ENCODE results near the gene DNAH1.

Gene DNAH1

DNA sequence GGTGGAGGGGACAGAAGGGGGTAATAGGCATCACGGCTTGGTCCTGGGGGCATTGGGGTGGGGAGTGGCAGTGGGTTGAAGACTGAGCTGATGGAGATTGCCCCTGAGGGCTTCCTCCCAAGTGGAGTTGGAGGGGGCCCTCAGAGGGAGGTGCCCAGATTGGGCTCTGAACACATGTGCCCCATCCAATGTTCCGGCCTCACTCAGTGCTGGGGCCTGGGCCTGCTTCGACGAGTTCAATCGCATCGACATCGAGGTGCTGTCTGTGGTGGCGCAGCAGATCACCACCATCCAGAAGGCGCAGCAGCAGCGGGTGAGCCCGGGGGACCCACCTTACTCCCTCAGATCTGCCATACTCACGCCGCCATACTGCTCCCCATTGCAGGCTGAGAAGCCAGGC lies 45.3 kb downstream of the DNAH1 start:
- no peak for DNase-seq

DNA sequence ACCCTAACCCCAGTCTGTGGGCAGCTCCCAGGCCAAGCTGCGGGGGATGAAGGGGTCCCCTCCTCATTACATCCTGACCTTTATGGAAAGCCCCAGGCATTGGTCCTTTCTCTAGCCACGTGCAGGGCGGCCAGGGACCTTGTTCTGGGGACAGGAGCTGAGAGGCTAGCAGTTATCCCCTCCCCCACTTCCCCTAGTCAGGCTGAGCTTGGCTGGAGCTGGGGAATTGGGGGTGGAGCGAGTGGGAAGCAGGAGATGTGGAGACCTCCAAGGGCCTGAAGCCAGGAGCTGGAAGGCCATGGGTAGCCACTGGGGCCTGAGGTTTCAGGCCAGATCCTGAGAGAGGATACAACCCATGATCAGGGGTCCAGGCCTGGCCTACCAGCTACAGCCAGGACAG lies 45.8 kb downstream of the DNAH1 start:
- DNase-seq, result no peak

DNA sequence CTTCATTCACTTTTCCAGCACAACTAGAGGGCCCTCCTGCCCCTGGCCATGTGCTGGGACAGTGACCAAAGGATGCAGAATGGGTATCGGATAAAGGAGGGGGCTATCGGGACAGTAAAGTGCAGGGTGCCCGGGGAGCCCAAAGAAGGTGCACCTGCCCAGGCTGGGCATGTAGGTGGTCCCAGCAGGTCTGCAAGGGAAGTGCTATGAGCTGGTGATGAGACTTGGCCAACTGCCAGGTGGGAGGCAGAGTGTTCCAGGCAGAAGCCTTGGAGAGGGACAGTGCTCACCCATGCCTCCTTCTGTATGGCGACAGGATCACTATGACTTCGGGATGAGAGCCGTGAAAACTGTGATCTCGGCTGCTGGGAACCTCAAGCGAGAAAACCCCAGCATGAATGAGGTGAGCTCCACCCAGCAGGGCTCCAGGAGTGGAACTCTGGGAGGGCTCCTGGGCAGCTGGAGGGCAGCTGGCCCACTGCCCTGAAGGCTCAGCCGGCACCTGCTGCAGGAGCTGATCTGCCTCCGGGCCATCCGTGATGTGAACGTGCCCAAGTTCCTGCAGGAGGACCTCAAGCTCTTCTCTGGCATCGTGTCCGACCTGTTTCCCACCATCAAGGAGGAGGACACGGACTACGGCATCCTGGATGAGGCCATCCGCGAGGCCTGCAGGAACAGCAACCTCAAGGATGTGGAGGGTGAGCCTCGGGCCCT lies 48.4 kb downstream of the DNAH1 start:
- DNase-seq, result no peak

DNA sequence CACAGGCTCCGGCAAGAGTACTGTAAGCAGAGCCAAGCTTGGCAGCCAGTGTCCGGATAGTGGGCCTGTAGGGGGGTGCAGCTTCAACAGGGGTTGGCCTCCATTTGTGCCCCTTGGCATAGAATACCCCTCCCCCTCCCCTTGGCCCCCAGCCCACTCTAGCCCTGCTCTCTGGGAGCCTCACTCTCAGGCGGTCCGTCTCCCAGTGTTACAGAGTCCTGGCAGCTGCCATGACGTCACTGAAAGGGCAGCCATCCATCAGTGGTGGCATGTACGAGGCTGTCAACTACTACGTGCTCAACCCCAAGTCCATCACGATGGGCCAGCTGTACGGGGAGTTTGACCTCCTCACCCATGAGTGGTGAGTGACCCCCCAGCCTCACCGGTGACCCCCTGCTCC lies 50.4 kb downstream of the DNAH1 start:
- DNase-seq, result no peak

DNA sequence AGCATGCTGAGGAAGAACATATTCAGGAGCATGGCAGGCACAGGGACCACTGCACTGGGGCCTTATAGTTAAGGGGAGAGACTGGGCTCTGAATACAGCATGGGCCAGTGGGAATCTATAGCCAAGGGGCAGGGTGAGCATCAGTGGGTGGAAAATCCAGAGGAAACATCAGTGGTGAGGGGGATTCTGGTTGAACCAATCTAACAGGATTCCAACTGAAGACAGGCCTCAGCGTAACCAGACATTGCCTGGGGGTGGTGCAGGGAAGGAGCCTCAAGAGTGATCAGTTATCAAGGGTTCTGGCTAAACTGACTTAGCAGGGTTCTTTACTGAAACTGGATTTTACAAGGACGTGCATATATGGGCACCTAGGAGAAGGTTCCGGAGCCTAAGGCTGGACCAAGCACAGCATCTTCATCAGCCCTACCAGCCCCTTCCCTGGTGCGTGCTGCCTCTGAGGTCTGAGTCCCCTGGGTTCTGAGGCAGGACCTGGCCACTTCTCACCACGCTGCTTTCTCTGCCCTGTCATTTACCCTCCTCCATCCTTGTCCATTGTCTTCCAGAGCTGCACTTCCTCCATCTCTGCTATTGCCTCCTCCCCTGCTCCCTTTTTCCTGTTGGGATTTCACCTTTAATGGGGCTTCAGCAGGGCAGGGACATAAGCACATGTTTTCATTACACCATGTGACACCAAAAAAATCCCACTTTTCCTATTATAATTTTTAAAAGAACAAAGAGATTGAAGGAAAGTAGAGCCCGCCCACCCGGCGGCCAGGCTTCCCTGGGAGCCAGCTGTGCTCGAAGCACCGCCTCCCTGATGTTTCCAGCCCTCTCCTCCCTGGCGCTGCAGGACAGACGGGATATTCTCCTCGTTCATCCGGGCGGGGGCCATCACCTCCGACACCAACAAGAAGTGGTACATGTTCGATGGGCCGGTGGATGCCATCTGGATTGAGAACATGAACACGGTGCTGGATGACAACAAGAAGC lies 52.1 kb downstream of the DNAH1 start:
- DNase-seq, result no peak

DNA sequence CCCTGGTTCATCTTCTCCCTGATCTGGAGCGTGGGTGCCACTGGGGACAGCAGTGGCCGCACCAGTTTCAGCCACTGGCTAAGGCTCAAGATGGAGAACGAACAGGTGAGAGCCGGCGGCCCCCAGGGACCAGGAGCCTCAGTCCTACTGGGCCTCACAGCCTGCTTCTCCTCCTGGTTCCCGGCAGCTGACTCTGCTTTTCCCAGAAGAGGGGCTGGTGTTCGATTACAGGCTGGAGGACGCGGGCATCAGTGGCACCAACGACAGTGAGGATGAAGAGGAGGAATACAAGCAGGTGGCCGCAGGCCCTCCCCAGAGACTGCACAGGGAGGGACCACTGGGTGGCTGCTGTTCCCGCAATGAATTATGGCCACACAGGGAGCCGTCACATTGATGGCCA lies 54.4 kb downstream of the DNAH1 start:
- DNase-seq, result no peak

DNA sequence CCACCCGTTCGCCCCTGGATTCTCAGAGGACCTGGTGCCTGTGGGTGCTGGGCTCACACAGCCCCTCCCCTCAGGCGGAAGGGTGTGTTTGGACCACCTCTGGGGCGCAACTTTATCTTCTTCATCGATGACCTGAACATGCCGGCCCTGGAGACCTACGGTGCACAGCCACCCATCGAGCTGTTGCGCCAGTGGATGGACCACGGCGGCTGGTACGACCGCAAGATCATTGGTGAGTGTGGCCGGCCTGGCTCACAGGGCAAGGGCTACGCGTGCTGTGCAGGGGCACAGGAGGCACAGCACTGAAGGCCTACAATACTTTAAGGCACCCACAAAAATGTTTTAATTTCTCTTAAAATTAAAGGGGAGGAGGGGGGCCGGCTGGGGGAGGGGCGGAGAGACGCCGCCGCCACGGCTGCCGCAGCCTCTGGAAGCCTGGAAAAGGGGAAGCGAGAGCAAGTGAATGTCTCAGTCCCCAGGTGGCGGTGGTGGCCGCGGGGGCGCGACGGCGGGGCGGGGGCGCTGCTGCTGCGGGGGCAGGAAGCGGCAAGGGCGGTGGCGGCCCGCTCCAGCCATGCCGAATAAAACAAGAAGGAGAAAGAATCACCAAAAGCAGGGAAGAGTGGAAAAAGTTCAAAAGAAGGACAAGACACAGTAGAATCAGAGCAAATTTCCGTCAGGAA lies 56.8 kb downstream of the DNAH1 start:
- peak; percentile 14 to 44 for DNase-seq

DNA sequence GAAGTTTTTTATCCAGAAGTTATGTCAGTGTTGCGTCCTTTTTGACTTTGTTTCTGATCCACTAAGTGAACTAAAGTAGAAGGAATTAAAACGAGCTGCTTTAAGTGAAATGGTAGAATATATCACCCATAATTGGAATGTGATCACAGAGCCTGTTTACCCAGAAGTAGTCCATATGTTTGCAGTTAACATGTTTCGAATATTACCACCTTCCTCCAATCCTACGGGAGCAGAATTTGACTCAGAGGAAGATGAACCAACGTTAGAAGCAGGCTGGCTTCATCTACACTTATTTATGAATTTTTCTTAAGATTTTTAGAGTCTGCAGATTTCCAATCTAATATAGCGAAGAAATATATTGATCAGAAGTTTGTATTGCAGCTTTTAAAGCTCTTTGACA lies 57.6 kb downstream of the DNAH1 start:
- DNase-seq, result no peak

DNA sequence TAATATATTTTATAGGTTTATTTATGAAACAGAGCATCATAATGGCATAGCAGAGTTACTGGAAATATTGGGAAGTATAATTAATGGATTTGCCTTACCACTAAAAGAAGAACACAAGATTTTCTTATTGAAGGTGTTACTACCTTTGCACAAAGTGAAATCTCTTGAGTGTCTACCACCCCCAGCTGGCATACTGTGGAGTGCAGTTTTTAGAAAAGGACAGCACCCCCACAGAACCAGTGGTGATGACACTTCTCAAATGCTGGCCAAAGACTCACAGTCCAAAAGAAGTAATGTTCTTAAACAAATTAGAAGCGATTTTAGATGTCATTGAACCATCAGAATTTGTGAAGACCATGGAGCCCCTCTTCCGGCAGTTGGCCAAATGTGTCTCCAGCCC lies 58.1 kb downstream of the DNAH1 start:
- DNase-seq, result no peak

DNA sequence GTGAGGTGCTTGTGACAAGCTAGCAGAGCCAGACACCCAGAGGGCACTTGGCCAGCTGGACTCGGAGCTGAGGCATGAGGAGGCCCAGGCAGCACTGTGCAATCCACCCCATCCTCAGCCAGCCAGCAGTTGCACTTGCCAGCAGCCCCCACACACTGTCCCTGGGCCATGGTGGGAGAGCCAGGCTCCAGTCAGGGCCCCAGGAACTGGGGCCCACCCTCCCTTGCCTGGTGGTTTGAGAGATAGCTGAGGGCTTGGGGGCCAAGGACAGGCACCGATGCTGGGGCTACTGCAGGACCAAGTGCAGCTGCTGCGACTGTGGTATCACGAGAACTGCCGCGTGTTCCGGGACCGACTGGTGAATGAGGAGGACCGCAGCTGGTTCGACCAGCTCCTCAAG lies 63.5 kb downstream of the DNAH1 start:
- no peak for DNase-seq

DNA sequence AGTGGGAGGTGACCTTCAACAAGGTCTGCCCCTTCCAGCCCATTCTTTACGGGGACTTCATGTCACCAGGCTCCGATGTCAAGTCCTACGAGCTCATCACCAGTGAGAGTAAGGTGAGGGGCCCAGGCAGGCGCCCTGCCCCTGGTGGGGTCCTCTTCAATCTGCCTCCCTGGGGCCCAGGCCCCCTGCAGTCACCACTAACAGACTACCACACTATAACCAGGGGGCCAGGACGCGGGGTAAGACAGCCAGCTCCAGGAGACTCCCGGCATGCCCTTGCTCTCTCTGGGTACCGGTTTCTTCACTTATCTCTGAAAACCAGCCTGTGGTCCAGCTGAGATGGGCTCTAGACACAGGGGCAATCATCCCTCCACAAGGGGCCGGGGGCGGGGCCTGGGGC lies 63.9 kb downstream of the DNAH1 start:
- DNase-seq, result no peak

DNA sequence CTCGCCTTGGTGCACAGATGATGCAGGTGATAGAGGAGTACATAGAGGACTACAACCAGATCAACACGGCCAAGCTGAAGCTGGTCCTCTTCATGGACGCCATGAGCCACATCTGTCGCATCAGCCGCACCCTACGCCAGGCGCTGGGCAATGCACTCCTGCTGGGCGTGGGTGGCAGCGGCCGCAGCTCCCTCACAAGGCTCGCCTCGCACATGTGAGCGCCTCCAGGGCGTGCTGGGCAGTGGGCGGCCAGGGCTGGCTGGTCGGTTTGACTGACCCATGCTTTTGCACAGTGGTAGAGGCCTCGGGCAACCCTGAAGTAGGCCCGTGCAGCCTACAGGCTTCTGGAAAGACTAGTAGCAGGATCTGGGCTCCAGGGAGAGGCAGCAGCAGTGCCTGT lies 65.5 kb downstream of the DNAH1 start:
- DNase-seq, result no peak

DNA sequence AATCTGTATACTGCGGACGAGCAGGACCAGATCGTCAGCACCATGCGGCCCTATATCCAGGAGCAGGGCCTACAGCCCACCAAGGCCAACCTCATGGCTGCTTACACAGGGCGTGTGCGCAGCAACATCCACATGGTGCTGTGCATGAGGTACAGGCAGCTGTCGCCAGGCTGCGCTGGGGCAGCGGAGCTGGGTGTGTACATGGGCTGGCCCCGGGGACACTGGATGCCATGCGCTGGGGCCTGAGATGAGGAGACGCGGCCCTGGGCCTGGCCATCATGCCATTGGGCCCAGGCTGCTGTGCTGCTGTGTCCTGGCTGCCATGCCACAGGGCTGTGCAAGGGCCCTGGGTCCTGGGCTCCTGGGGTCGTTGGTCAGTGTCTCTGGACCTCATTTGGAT lies 67.3 kb downstream of the DNAH1 start:
- no peak for DNase-seq

DNA sequence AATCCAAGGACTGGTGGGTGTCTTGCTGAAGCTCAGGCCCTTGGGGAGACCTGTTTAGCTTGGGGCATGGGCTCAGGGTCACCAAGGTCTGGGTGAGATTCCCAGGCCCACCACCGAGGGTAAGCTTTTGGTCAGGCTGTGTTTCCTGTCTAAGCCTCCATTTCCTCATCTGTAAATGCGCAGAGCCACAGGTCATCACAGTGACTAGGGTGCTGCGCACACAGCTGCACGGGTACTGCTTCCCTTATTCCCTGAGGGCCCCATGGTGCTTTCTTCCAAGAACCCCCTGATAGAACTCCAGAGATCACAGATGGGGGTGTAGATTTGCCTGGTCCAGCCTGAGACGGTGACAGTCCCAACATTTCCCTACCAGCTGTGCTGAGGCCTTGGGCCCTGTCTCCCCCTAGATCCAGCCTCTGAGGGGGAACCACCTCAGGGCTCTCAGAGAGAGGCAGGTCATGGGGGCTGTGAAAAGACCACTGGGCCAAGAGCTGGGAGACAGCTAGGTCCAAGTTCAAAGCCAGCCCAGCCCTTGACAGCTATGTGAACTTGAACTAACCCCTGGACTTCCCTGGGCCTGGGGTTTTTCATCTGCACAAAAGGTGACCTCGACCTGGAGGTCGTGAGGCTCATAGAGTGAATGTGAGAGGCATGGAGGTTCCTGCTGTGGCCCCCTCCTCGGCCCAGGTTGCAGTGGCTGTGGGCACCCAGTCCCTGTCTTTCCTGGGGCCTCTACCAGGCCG lies 68.1 kb downstream of the DNAH1 start:
- no peak for DNase-seq

DNA sequence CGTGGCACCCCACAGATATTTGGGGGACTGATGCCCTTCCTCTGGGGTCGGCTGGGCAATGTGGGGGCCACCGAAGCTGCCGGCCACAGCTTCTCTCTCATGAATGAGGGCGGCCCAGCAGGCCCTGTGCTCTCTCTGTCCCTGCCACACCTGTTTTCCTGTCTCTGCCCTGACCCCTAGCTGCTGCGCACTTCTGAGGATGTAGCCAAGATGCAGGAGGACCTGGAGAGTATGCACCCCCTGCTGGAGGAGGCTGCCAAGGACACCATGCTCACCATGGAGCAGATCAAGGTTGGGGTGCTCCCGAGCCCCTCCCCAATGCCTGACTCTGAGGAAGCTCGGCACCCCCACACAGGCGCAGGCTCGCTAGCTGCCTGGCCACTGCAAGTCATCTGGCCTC lies 69.0 kb downstream of the DNAH1 start:
- DNase-seq, result peak in 1 of 2 donors; percentile 10

DNA sequence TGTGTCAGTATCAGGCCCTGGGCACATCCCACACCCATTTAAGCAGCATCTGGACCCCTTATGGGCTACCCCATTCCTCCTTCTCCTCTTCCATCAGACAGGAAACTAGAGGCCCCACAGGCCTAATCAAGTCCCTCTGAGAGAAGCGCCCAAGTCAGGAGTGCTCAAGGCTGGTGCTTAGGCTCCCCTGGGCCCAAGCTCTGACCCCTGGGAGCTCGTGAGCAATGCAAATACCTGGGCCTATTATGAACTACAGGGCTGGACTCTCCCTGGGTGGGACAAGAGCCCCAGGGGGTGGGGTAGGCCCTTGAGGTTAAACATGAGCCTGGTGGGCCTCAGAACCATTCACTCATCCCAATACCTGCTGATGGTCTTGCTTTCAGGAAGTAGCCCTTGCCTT lies 71.4 kb downstream of the DNAH1 start:
- DNase-seq, result no peak

DNA sequence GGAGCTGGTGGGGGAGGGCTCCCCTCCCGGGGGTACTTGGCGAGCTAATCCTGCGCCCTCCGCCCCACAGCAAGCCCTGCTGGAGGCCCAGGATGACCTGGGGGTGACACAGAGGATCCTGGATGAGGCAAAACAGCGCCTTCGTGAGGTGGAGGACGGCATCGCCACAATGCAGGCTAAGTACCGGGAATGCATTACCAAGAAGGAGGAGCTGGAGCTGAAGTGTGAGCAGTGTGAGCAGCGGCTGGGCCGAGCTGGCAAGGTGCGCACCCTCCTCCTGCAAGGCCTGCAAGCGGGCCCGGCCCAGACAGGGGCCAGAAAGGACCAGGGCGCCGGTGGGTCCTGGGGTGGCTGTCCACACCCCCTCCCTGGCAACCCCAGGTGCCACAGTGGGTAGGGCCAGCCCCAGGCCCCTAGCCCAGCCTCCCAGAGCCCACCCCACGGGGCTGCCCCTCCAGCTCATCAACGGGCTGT lies 72.3 kb downstream of the DNAH1 start:
- DNase-seq, result no peak

DNA sequence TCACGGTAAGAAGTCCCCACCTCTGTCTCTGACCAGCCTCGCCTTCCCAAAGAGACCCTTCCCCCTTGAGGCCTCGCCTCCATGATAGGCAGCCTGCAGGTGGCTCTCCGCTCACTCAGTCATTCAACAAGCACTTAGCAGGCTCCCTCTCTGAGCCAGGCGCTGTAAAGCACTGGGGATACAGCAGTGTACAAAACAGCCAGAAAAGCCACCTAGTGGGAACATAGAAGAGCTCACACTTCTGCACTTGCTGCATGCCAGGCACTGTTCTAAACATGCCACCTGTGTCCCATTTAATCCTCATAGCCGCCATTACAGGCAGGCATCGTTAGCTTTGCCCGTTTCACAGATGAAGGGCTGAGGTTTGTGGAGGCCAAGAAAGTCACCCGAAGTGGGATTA lies 72.8 kb downstream of the DNAH1 start:
- no peak for DNase-seq

DNA sequence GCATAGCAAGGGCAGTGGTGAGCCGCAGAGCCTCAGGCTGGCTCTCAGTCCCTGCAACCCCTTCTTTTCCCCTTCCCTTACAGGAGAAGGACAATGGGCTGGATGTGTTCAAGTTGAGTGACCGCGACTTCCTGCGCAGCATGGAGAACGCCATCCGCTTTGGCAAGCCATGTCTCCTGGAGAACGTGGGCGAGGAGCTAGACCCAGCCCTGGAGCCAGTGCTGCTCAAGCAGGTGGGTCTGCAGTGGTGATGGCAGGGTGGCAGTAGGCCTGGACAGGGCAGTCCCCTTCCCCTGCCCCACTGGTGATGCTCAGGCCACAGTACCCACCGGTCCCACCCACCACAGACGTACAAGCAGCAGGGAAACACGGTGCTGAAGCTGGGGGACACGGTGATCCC lies 75.0 kb downstream of the DNAH1 start:
- DNase-seq, result no peak

DNA sequence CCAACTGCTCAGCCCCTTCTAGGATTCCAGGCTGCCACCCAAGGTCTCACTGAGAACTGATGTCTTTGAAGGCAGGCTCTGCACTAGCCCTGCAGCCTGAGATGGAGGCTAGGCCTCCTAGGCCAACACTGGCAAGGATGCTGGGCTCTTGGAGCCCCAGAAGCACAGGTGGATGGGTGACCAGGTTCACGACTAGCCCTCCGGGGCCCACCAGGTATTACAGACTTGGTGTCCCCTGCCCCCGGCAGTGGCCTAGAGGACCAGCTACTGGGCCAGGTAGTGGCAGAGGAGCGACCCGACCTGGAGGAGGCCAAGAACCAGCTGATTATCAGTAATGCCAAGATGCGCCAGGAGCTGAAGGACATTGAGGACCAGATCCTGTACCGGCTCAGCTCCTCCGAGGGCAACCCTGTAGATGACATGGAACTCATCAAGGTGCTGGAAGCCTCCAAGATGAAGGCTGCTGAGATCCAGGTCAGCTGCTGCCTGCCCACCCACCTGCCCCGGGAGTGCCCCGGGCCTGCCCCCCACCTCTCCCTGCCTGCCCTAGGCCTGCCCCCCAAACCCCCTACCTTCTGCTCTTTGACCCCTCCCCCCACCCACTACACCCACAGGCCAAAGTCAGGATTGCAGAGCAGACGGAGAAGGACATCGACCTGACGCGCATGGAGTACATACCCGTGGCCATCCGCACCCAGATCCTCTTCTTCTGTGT lies 76.3 kb downstream of the DNAH1 start:
- DNase-seq, result no peak

DNA sequence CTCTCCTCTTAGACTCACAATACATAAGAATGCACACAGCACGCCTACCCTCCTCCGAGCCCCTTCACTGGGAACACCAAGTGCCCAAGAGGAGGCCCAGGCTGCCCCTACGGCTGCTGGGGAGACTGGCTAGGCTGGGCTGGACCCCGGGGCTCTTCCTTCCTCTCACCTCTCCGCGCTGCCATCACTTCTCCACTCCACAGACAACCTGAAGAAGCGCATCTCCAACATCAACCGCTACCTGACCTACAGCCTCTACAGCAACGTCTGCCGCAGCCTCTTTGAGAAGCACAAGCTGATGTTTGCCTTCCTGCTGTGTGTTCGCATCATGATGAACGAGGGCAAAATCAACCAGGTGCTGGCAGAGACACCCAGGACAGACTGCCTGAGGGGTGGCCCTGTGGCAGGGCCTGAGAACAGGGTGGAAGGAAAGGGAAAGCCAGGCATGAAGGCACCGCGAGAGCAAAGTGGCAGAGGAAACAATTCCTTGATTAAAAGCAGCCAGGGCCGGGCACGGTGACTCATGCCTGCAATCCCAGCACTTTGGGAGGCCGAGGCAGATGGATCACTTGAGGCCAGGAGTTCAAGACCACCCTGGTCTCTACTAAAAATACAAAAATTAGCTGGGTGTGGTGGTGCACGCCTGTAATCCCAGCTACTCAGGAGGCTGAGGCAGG lies 77.2 kb downstream of the DNAH1 start:
- no peak for DNase-seq
